T-helper 1 cell treated with Interleukin-12 subunit alpha and Interleukin-12 subunit beta and Interleukin-4 antibody, amounts not matched to agents 30 μg/mL and 1 μg/mL, for 36 hours (primary cell): ENCODE measurements around the gene NT5C3B.
"Not testable (repeated sequence)": the region's sequence is repeated elsewhere in the genome, so short reads cannot be mapped to it uniquely, and the experiment has no call there.

ENCODE experiments used
- H3K27ac Mint-ChIP-seq: one replicate; pipeline ENCODE4 v1.8.0; 2021; ENCODE audit warnings: mild to moderate bottlenecking, mixed read lengths
- H3K27me3 Mint-ChIP-seq: one replicate; pipeline ENCODE4 v1.8.0; 2021; ENCODE audit warnings: low read depth, mixed read lengths
- H3K36me3 Mint-ChIP-seq: one replicate; pipeline ENCODE4 v1.8.0; 2021; ENCODE audit warnings: low read depth, mixed read lengths
- H3K4me1 Mint-ChIP-seq: one replicate; pipeline ENCODE4 v1.8.0; 2021; ENCODE audit warnings: low read depth, mixed read lengths
- H3K4me3 Mint-ChIP-seq: one replicate; pipeline ENCODE4 v1.8.0; 2021; ENCODE audit warnings: mild to moderate bottlenecking, moderate library complexity, mixed read lengths
- H3K9me3 Mint-ChIP-seq: one replicate; pipeline ENCODE4 v1.8.0; 2021; ENCODE audit warnings: mixed read lengths

The NT5C3B gene

DNA sequence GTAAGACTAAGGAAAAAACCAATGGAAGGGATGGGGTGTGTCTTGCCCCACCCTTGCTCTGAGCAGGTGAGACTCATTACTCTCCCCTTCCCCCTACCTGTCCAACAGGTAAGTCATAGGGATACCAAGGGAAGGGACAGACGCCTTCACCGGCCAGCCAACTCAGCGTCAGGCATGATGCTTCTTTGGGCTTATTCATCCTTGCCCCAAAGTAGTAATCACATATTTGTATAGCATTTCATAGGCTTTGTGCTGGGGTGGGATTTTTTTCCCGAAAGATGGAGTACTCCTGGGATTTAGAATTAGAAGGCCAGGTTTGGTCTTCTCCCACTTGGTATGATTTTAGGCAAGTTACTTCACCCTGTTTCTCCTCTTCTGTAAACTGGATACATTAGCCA, 49.0 kb downstream of the NT5C3B start:
- Mint-ChIP-seq H3K27me3 (peaks cover 44% of the 10 kb centered on the region), H3K9me3 (no peaks in the 10 kb centered on the region), H3K27ac (peak overlapping the region; percentile 49), H3K36me3 (no peaks in the 10 kb centered on the region), H3K4me1 (peaks cover 14% of the 10 kb centered on the region), H3K4me3 (peak overlapping the region; percentile 53)

DNA sequence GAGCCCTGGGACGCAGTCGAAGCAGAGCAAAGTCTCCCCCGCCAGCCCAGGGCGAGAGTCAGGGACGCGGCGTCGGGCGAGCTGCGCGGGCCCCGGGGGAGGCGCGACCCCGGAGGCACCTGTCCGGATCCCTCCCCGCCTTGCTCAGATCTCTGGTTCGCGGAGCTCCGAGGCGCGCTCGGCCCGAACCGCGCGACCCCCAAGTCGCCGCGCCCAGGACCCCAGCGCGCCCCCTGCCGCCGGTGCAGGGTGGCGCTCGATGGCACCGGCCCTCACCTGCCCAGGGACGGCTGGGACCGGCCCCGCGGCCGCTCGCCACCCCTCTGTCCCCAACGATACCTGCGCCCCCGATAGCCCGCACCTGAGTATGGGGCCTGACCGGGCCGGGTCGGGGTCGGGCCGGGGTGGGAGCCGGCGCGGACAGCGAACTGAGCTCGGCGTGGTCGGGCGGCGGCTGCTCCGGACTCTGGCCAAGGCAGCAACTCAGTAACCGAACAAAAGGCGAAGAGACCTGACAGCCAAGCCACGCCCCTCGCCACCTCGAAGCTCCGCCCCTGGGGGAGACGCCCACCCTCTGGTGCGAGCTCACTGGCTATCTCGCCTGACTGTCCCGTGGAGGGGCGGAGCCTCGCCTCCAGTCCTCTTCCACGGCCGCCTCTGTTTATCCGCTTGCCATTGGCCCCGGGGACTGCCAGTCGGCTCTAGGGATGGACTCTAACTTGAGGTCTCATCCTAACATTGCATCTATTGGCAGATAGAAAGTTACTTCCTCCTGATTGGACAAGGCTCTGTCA, 49.6 kb downstream of the NT5C3B start, which contains the start of gene JUP:
TSS of gene JUP (minus strand) at position 485 of the 794 bp plus-strand sequence. CDS start 14,857 bp downstream, outside the sequence.
- H3K27ac Mint-ChIP-seq, result peak within 1 kb of the TSS; percentile 49
- no peaks in the 10 kb centered on the region for H3K9me3 Mint-ChIP-seq
- peaks cover 14% of the 10 kb centered on the region for H3K4me1 Mint-ChIP-seq

DNA sequence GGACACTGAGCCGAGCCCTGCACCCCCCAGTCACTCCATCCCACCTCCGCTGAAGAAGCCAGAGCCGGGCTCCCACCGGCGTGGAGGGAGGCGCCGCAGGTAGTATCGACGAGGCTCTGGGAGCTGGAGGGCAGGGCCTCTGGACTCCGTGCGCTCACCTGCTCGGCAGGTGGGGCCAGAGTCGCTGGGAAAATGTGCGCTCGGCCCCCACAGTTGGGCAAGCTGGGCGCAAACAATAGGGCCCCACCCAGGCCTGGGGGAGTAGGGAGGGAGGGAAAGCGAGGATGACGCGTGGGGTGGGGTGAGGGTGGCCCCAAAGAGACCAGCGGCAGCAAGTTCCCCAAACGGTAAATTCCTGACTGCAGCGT, 50.2 kb downstream of the NT5C3B start:
- no peak overlapping the region for H3K27ac Mint-ChIP-seq
- peaks cover 44% of the 10 kb centered on the region for H3K27me3 Mint-ChIP-seq
- peaks cover 14% of the 10 kb centered on the region for H3K4me1 Mint-ChIP-seq
- H3K9me3 Mint-ChIP-seq, result no peaks in the 10 kb centered on the region
- H3K4me3 Mint-ChIP-seq, result peak overlapping the region; percentile 34
- no peaks in the 10 kb centered on the region for H3K36me3 Mint-ChIP-seq

More for the DNA sequence above, 49.6 kb downstream of the NT5C3B start, which contains the start of gene JUP:
- H3K36me3 Mint-ChIP-seq, result no peaks in the 10 kb centered on the region
- H3K27me3 Mint-ChIP-seq, result peaks cover 44% of the 10 kb centered on the region
- peak within 1 kb of the TSS; percentile 53 for H3K4me3 Mint-ChIP-seq

DNA sequence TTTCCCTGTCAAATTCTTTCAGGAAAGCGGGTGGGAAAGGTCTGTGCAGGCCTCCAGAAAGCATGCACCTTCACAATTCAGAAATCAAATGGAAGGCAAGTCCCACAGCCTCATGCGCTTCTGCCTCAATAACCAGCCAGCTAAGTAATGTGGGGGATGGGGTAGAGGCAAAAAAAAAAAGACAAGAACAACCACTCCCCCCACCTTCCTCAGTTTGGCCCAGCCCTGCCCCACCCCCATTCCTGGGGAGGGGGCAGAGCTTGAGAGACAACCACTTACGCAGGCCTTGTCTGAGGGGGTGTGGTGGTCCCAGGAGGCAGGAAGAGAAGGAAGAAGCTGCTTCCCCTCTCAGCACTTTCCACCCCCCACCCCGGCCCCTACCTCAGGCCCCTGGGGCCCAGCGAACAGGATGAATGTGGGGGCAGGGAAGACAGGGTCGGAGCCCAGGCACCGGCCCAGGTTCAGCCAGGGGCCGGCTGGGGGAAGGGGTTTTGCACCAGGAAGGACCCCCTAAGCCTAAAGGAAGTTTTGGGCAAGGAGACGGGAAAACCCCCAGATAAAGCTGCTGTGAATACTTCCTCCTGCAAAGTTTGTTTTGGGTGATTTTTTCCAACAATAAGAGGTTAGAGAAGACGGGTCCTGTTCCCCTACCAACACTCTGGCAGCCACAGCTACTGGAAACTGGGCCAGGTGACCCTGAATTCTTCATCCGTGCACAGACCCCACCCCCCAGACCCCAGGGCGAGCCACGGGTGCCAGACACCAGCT, 50.8 kb downstream of the NT5C3B start:
- Mint-ChIP-seq H3K27me3 (peaks cover 43% of the 10 kb centered on the region), H3K9me3 (no peaks in the 10 kb centered on the region), H3K4me3 (peak overlapping the region; percentile 34), H3K27ac (no peak overlapping the region), H3K36me3 (no peaks in the 10 kb centered on the region), H3K4me1 (peaks cover 14% of the 10 kb centered on the region)

DNA sequence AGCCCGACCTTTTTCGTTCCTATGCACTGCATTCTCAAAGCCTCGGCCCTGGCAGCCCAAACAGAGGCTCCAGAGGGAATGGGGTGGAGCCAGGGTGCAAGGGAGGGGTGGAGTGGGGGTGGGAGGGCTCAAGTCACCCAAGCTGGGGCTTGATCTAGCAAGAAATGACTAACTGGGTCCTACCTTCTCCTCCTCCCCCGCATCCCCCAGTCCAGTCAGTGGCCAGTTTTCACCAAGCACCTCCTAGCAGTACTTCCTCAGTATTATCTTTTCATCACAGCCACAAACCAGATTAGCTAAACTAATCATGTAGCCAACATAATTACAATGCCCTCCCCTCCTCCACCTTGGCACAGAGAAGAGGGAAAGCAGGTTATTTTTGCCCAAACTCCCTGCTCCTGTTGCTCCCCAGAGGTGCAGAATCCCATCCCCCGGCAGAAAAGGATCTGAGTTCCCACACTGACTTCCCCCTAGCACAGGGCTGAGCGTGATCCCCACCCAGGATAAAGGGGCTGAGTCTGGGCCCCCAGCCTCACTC, 51.8 kb downstream of the NT5C3B start:
- H3K27me3 Mint-ChIP-seq, result peaks cover 43% of the 10 kb centered on the region
- no peak overlapping the region for H3K27ac Mint-ChIP-seq
- no peak overlapping the region for H3K4me3 Mint-ChIP-seq
- H3K9me3 Mint-ChIP-seq, result no peaks in the 10 kb centered on the region
- no peaks in the 10 kb centered on the region for H3K36me3 Mint-ChIP-seq
- peaks cover 14% of the 10 kb centered on the region for H3K4me1 Mint-ChIP-seq

DNA sequence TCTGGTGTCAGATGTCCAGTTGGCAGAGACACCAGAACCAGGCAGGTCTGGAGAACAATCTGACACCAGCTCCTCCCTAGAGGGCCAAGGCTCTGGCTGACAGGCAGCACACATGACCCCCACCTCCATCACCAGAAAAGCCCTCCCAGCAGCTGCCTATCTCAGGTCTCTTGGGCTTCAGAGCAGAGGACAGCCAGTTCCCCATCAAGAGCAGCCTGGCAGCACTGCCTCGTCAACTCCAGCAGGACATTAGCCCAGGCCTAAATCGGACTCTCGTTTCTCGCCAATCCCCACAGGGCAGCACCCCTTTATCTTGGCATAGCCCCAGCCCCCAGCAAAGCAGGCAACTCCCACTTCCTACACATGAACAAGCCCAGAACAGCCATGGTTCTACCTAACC, 53.9 kb downstream of the NT5C3B start:
- no peak overlapping the region for H3K27ac Mint-ChIP-seq
- H3K36me3 Mint-ChIP-seq, result no peaks in the 10 kb centered on the region
- H3K9me3 Mint-ChIP-seq, result no peaks in the 10 kb centered on the region
- H3K4me3 Mint-ChIP-seq, result no peak overlapping the region
- peaks cover 9% of the 10 kb centered on the region for H3K4me1 Mint-ChIP-seq
- H3K27me3 Mint-ChIP-seq, result peaks cover 30% of the 10 kb centered on the region

DNA sequence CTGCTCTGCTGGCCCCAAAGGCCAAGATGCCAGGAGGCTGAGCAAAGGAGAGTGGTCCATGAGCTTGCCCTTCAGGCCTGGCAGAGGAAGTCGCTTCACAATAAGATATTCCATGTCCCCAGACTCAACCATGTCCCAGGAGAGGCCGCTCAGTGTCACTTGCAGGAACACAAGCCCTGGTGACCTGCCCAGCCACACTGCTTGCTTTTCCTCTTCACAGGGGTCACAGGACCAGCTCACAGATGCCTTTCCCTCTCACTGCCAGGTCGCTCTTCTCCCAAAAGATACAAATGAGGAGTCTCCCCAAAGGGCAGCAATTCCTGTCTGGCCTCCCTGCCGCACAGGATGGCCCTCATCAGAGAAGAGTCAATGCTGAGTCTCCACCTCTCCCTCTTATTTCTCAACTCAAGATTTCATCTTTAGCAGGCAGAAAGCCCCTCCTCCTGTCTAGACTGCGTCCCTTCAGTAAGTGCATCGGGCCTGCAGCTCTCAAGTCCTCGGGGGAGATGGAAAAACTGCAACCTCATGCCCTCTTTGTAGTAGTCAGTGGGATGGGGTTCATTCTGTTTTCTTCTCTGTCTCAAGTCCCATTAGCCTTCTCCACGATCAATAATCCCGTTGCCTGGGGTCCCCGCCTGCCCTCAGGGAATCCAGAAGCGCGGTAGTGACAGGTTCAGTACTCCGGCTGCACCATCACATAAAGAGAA, 54.5 kb downstream of the NT5C3B start:
- Mint-ChIP-seq H3K36me3 (no peaks in the 10 kb centered on the region), H3K4me3 (no peak overlapping the region), H3K4me1 (peaks cover 5% of the 10 kb centered on the region)

DNA sequence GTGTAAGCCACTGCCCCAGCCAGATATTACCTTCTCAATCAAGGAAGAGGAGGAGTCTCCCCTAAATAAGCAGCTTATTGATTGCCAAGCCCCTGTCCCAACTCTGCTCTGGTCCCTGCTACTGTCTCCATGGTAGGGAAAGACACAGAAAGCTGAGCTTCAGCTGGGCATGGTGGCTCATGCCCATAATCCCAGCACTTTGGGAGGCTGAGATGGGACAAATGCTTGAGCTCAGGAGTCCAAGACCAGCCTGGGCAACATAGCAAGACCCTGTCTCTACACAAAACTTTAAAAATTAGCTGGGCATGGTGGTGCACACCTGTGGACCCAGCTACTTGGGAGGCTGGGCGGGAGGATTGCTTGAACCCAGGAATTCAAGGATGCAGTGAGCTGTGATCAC, 56.1 kb downstream of the NT5C3B start:
- no peak overlapping the region for H3K4me3 Mint-ChIP-seq
- peaks cover 19% of the 10 kb centered on the region for H3K27me3 Mint-ChIP-seq
- no peaks in the 10 kb centered on the region for H3K9me3 Mint-ChIP-seq
- H3K4me1 Mint-ChIP-seq, result peaks cover 5% of the 10 kb centered on the region
- no peak overlapping the region for H3K27ac Mint-ChIP-seq
- H3K36me3 Mint-ChIP-seq, result no peaks in the 10 kb centered on the region

More for the DNA sequence above, 54.5 kb downstream of the NT5C3B start:
- Mint-ChIP-seq H3K27me3 (peaks cover 24% of the 10 kb centered on the region), H3K27ac (no peak overlapping the region), H3K9me3 (no peaks in the 10 kb centered on the region)

DNA sequence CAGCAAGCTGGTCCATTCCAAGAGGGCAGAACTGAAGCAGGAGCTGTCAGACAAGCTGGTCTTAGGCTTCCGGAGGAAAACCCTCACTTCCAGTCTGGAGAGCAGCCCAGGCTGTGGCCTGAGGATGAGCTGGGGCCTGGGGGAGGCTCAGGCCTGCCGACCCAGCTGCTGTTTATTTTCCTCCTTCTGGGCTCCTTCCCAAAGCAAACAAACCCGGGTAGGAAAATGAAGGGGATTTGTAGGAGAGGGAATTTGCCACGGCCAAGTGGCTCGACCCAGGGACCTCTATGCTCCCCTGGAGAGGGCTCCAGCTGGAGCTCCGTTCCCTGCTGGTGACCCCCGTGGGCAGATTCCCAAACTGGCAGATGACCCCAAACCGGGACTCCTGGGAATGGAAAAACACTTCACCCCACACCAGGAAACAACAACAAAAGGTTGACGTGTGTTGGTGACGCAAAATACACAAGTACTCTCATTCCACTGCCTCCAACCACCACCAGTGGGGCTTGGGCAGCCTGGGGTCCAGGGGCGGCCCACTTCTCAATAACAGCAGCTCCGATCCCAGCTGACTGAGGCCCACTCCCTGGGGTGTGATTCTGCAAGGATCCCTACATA, 58.4 kb downstream of the NT5C3B start:
- Mint-ChIP-seq H3K27ac (no peak overlapping the region), H3K27me3 (peaks cover 7% of the 10 kb centered on the region), H3K4me3 (no peak overlapping the region), H3K9me3 (no peaks in the 10 kb centered on the region), H3K4me1 (no peaks in the 10 kb centered on the region), H3K36me3 (no peaks in the 10 kb centered on the region)

DNA sequence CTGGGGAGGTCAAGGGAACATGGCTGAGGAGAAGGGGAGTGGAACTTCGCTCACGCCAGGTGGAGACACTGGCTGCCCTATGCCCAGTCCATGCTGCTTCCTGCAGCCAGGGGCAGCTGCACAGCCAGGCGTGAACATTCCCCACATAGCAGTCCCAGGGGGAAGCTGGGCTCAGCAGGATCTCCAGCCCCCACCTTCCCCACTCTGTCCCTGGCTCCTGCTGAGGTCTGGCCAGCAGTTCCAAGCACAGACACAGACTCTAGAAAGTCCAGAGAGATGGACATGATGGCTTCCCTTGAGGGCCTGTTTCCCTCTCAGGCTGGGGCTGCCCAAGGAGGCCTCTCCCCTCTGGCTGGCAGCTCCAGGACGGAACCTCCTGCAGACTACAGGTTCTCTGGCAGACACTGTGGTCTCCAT, 58.9 kb downstream of the NT5C3B start:
- Mint-ChIP-seq H3K36me3 (no peaks in the 10 kb centered on the region), H3K4me1 (no peaks in the 10 kb centered on the region), H3K27me3 (peaks cover 7% of the 10 kb centered on the region), H3K9me3 (no peaks in the 10 kb centered on the region), H3K27ac (no peak overlapping the region), H3K4me3 (no peak overlapping the region)

DNA sequence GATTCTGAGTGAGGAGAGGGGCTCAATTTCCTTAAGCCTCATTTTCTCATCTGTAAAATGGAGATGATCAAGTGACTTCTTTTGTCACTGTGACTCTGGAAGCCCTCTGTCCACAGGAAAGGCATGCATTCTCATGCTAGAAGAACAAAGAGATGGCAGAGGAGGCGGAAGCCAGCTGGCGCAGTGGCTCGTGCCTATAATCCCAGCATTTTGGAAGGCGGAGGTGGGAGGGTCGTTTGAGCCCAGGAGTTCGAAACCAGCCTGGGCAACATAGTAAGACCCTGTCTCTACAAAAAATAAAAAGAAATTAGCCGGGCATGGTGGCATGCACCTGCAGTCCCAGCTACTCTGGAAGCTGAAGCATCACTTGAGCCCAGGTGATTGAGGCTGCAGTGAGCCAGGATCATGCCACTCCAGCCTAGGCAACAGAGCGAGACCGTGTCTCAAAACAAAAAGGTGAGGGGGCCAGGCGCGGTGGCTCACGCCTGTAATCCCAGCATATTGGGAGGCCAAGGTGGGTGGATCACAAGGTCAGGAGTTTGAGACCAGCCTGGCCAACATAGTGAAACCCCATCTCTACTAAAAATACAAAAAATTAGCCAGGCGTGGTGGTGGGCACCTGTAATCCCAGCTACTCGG, 59.7 kb downstream of the NT5C3B start:
- H3K4me3 Mint-ChIP-seq, H3K27me3 Mint-ChIP-seq: not testable (repeated sequence)

DNA sequence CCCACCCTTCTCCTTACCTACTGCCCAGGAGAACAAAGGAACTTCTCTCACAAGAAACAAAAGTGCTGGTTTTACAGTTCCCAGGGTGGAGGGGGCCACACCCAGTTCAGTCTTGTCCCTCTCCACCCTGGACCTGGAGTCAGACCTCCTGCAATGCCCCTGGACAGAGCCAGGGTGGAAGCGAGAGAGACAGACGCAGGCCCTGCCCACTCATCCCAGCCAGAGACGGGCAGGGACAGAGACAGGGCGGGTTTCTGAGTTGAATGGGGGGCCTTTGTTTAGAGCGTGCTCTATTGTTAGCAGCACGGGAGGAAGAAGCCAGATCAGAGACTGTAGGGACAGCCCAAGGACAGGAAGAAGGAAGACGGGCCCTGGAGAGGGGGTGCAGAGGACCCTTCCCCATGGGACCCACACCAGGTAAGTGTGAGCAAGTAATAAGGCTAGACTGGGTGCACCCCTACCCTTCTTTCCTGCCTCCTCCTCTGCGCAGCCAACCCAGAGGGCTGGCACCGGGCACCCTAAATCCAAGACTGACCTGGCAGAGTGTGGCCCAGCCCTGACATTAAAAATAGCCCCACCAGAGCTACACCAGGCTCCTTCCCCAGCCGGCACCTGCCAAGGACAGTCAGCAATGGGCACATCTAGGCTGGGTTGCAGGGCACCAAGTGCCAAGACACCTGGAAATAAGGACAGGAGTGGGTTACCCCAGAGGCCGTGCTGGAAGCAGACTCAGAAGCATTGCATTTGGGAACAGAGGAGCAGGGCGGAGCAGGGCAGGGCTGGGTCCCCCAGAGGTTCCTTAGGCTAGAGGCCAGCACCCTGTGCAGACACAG, 60.4 kb downstream of the NT5C3B start:
- H3K4me3 Mint-ChIP-seq, result no peak overlapping the region

More for the DNA sequence above, 59.7 kb downstream of the NT5C3B start:
- not testable (repeated sequence) for H3K27ac Mint-ChIP-seq, H3K36me3 Mint-ChIP-seq, H3K9me3 Mint-ChIP-seq, H3K4me1 Mint-ChIP-seq

More for the DNA sequence above, 60.4 kb downstream of the NT5C3B start:
- no peaks in the 10 kb centered on the region for H3K36me3 Mint-ChIP-seq
- no peaks in the 10 kb centered on the region for H3K4me1 Mint-ChIP-seq
- H3K9me3 Mint-ChIP-seq, result no peaks in the 10 kb centered on the region
- H3K27ac Mint-ChIP-seq, result no peak overlapping the region
- H3K27me3 Mint-ChIP-seq, result peaks cover 7% of the 10 kb centered on the region
